ENCODE results near the gene NCMAP.
"Not testable (repeated sequence)": the region's sequence is repeated elsewhere in the genome, so short reads cannot be mapped to it uniquely, and the experiment has no call there.

The NCMAP gene, protein sequence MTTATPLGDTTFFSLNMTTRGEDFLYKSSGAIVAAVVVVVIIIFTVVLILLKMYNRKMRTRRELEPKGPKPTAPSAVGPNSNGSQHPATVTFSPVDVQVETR

DNA sequence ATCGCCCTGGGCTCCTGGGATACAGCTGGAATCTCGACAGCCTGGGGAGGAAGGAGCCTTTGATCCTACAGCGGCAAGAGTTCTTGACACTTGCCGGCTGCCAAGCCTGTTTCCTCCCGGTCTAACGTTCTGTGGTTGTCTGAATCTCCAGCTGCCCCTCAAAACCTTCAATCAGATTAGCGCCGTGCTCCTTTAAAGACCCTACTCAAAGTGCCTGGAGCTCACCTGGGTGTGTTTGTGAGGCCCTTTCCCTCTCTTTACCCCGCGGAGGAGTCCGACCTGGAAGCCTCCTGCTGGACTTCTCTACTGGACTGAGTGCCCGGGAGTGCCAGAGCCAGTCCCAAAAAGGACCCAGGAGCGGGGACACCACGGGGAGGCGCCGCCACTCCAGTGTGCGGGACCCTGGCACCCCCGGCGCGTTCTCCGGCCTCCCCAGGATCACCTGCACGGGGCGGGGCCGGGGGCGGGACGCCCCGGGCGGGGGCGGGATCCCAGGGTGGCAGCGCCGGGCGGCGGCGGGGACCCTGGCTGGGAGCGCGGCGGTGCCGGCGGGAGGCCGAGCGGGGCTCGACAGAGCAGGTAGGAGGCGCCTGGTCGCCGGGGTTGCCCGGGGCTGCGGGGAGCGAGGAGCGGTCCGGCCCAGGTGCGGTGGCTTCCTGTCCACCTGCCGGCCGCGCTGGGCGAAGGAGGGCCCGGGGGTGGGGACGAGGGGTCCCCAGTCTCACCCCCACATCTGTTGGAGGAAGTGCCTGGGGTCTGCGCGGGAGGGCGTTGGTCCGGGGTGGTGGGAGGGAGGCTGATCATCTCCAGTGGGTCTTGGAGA lies at the start of gene NCMAP:
TSS of gene NCMAP (plus strand) at position 497 of the 823 bp plus-strand sequence. CDS start 39,344 bp downstream, outside the sequence.
- peak; percentile 59 for DNase-seq

DNA sequence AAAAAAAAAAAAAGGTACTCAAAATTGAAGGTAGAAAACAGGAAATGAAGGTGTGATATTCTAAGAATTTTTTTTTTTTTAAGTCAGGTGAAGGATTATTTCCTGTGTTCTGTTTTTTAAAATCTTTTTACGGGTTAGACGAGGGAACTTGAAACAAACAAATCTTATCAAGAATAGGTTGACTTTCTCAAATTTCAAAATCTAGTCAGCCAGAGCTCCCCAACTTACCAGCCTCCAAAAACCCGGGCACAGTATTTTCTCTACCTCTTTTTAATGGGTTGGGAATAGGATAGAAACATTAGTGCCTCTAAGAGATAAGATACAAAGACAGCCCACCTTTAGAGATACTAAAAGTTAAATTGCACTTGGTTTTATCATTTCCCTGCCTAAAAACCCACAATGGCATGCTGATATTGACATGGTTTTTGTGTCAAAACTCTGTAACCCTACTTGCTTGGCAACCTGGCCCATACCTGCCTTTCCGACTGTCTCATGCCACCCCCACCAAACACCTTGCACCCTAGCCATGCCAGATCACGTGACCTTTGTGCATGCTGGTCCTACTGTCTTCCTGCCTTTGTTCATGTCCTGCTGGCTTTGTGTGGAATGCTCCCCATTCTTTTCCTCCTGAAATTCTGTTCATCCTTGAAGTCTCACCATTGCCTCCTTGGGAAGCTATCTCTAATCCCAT lies 49.1 kb upstream of the NCMAP start:
- no peak for DNase-seq

DNA sequence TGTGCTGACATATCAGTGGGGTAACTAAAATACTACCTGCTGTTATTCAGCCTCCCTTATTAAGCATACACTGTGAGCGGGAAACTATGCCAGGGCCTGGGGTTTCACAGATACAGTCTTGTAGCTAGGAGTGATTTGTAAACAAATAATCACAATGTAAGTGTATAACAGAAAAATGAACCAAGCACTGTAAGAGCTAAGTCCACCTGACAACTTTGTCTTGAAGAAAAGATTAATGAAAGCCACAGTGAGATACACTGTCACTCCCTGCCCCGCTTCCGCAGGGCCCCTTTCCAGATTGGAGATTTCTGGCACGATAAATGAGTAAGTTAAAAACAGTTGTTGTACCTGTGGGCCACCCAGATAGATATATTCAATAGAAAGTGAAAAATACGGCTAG lies 48.5 kb upstream of the NCMAP start:
- DNase-seq, result no peak

DNA sequence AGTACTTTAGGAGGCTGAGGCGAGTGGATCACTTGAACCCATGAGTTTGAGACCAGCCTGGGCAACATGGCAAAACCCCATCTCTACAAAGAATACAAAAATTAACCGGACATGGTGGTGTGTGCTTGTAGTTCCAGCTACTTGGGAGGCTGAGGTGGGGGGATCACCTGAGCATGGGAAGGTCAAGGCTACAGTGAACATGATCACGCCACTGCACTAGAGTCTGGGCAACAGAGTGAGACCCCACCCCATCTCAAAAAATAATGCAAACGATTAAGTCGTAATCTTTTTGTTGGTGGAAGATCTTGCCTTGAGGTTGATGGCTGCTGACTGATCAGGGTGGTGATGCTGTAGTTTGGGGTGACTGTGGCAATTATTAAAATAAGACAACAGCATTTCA lies 47.0 kb upstream of the NCMAP start:
- DNase-seq, result no peak

DNA sequence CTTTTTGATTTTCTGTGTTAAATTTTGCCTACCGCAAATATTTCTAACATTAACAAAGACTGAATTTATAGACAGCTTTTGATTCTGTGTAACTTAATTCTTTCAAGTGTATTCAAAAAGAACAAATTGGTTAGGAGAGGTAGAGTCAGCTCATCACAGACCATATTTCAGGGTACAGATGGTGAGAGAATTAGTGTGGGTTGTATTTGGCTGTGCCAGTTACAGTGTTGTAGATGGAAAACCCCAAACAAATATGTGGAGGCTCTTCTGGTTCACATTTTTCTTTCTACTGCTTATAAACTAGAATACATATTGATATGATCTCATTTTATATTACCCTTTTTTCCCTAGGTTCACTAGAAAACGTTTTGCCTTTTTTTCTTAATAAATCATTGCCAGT lies 42.2 kb upstream of the NCMAP start:
- DNase-seq, result no peak

DNA sequence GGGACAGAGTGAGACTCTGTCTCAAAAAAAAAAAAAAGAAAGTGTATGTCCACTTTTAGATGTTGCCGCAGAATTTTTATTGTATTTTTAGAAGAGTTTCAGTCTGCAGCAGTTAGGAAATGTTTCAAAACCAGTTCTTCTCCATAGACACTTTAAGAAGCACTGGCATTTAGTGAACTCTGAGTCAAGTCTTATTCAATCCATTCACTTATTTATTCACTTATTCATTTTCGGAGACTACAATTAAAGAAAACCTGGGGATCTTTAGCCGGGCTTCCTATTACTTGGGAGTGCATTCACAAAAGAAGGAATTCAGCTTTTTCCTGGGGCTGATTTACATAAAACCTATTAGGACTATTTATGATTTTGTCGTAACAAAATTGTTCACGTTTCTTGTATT lies 40.9 kb upstream of the NCMAP start:
- DNase-seq, result no peak

DNA sequence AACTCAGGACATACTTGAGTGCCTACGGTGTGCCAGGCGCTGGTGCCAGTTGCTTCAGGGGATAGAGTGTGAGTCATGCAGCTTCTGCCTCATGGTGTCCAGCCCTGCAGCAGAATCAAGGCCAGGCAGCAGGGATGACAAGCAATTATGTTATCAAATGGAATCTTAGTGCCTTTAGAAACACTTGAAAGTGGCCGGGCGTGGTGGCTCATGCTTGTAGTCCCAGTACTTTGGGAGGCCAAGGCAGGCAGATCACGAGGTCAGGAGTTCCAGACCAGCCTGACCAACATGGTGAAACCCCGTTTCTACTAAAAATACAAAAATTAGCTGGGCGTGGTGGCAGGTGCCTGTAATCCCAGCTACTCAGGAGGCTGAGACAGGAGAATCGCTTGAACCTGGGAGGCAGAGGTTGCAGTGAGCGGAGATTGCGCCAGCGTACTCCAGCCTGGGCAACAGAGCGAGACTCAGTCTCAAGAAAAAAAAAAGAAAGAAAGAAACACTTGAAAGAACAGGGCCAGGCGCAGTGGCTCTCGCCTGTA lies 40.1 kb upstream of the NCMAP start:
- DNase-seq, result not testable (repeated sequence)

DNA sequence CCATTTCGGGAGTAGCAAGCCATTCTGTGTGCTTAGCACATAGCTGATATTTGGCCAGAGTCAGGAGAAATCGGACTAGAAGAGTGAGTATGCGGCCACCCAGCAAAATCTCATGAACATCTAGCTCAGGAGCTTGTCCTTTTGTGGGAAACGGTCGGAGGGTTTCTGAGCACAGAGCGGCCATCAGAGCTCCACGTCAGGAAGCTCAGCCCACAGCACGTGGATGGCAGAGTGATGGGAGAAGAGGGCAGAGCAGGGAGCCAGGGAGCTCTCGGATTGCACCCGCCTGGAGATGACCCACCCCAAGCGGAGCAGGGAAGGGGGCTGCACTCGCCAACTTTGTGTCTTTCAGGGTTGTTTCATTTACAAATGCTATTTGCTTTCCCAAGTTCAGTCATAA lies 39.4 kb upstream of the NCMAP start:
- no peak for DNase-seq

DNA sequence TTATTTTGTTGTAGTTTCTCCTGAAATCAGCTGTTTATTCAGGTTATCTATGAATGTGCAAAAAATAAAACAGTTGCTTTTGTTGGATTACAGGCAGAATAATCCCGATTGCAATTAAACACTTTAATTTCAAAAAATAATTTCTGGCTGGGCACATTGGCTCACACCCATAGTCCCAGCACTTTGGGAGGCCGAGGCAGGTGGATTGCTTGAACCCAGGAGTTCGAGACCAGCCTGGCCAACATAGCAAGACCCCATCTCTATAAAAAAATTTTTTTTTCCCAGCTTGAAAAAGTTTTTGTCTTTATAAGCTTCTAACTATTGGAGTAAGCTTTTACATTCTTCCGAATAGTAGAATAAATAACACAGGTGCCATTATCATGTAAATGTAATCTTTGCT lies 38.0 kb upstream of the NCMAP start:
- DNase-seq, result no peak

DNA sequence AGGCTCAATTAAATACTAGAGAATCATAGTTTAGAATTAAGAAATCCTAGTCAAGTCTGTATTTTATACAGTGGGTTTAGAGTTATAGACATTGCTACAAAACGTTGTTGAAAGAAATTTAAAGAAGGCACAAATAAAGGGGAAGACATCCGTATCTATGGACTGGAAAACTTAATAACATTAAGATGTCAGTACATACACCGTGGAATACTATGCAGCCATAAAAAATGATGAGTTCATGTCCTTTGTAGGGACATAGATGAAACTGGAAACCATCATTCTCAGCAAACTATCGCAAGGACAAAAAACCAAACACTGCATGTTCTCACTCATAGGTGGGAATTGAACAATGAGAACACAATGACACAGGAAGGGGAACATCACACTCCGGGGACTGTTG lies 35.6 kb upstream of the NCMAP start:
- DNase-seq, result not testable (repeated sequence)

DNA sequence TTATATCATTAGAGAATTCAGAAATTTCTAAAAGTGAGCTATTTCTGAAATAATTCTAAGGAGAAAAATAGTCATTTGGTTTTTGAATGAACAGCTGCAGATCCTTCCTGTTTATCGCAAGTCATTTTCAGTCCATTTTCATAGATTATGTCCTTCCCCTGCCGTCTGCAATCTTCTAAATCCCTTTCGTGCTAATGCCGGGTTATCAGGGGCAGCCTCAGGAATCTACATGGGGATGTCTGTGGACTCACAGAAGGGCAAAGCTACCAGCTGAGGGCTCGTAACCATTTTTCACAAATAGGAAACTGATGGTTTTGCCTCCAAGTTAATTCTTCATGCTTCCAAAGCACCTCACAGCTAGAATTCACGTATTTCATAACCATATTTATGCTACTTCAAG lies 30.3 kb upstream of the NCMAP start:
- DNase-seq, result no peak

DNA sequence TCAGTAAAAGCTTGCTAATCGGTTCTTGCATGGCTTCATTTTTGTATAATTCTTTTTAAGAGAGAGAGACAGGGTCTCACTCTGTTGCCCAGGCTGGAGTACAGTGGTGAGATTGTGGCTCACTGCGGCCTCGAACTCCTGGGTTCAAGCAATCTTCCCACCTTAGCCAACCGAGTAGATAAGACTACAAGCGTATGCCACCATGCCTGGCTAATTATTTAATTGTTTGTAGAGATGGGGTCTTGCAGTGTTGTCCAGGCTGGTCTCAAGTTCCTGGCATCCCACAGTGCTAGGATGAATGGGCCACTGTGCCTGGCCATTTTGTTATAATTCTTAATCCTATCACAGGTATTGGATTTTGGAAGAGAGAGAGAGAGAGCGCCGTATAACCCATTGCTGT lies 29.8 kb upstream of the NCMAP start:
- DNase-seq, result no peak

DNA sequence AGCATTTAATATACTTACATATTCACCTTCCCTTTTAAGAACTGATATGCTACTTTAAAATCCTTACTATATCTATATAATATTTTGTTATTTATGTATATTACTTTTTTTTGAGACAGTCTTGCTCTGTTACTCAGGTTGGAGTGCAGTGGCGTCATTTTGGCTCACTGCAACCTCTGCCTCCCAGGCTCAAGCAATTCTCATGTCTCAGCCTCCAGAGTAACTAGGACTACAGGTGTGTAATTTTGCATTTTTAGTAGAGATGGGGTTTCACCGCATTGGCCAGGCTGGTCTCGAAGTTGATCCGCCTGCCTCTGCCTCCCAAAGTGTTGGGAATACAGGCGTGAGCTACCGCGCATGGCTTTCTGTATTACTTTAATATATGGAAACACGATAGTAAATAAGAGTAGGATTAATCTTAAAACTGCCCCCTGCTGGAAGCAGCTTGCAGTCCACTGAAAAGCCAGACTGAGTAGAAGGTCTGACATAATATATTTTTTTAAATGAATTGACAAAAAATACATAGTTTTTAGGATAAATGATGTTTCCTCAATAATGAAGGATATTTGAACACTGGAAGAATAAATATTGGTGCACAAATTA lies 28.8 kb upstream of the NCMAP start:
- DNase-seq, result peak; percentile 50

DNA sequence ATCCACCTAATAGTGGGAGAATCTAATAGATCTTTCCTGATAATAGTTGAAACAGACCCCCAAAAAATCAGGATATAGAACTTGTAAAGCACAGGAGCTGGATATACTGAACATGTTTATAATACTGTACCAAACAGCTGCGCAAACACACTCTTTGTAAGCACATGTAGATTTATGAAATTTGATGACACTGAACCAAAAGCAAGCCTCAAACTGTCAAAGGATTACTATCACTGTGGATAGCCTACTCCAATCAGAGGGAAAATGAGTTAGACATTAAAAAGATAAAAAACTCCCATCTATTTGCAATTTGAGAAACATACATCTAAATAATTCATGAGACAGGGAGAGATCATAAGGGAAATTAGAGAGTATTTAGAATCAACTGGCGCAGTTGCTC lies 27.1 kb upstream of the NCMAP start:
- DNase-seq, result no peak

DNA sequence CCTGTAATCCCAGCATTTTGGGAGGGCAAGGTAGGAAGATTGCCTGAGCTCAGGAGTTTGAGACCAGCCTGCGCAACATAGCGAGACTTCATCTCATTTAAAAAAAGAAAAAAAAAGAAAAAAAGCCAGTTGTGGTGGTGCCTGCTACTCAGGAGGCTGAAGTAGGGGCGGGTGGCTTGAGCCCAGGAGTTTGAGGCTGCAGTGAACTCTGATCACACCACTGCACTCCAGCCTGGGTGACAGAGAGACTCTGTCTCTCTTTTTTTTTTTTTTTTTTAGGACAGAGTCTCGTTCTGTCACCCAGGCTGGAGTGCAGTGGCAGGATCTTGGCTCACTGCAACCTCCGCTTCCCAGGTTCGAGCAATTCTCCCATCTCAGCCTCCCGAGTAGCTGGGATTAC lies 26.6 kb upstream of the NCMAP start:
- DNase-seq, result not testable (repeated sequence)

DNA sequence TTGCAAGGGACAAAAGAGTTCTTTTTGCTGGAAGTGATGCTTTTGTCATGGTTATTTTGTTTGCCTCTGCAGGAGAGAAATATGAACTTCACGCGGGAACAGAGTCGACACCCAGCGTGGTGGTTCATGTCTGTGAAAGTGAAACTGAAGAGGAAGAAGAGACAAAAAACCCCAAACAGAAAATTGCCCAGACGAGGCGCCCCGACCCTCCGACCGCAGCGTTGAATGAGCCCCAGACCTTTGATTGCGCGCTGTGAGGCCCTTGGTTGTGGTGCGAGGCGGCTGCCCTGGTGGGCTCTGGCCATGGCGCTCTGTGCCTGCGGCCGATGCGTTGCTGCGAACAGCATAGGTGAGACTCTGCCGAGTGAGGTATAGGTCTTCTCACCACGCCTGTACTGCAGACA lies 20.9 kb upstream of the NCMAP start:
- peak; percentile 69 for DNase-seq

DNA sequence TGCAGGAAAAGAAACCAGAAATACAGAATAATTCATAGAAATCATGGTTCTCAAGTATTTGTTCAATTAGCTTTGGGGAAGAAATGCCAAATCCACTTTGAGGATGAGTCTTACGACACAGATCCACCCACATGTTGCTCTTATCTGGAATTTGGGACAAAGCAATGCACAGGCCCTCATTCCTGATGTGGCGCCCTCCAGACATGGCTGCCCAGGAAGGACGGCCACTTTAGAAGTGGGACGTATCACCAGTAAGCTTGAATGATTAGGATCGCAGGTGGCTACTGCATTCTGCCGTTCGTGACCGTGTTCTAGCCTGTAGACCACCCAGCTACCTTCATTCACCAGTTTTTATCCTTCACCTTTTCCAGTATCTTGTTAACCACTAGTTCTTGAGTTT lies 20.1 kb upstream of the NCMAP start:
- DNase-seq, result no peak

DNA sequence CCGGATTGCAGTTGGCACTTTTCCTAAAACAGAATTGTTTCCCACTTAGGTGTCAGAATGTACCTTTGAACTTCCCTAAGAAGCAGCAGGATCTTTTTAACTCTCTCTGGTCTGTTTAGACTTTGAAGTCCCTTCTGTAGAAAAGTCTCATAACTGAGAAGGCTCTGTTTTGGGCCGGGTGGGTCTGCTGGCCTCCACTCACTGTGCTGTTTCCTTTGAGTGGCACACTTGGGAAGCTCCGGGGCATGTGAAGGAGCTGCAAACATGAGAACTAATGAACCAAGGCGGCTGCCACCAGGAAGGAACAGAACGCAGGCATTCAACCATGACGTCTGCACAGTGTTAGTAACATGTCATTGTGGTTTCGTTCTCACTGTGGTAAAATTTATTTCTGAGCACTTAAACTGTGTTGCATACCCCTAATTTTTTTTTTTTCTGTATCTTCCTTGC lies 19.5 kb upstream of the NCMAP start:
- DNase-seq, result peak; percentile 53

DNA sequence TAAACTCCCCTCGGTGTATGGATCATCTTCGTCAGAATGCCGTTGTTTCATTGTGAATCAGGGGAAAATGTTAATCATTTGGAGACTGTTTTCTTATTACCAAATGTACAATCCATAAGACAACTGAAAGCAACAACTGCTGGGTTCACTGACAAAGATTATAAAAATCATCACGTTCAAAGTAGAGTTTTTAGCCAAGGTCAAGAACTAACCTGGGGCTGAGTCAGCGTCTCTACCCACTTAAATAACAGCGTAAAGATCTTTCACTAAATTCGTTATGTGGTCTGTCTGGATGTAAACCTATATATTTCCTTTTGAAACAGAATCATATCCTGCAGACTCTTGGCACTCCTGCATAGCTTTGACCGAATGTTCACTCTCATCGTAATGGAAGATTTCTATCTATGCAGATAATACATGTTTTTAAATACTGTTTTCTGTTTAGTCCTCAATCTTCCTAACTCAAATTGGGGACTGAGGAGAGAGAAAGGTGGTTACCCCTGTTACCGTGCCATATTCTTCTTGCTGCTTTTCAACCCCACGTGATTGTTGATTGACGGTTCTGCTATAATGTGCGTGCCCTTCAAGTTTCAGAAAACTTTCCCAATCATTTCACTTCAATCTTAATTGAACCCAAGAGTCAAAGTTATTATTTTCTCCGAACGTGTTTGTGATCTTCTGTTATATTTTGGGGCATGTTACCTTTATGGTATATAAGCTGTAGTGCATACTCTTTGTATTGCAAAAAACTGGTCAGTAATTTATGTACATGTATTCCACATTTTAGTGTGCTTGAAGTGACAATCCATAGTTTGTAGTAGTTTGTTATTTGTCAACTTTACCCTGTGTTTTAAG lies 15.6 kb upstream of the NCMAP start:
- DNase-seq, result no peak

DNA sequence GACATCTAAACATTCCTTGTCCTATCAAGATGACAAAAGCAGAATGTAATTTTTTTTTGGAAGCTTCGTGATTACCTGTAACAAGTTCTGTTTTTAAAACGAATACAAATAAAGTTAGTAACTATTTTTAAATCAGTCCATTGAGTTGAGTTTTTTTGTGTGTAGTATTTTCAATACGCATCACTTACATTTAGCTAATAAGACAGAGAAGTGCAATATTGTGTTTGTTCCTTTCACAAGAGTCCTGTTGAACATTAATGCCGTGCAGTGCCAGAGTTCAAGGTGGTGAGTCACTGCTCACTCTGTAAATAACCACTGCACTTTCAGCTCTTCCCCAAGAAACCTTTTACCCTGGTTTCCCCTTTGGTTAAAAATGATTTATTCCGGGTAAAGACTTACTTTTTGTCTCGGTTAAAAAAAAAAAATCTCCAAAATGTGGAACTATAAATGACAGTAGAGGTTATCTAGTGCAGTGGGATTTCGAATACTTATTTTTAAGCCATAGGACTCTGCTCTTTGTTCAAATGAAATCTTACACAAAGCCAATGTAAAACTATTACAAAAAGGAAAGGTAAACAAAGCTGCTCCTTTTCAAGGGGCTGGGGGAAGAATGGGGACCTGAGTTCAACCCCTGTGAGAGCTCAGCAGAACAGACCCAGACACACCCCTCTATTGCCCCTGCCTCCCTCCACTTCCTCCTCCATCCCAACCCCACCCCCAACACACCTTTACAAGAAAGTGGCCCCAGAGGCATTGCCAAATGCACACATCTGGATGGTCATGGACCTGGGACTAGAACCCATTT lies 14.8 kb upstream of the NCMAP start:
- peak; percentile 32 for DNase-seq

DNA sequence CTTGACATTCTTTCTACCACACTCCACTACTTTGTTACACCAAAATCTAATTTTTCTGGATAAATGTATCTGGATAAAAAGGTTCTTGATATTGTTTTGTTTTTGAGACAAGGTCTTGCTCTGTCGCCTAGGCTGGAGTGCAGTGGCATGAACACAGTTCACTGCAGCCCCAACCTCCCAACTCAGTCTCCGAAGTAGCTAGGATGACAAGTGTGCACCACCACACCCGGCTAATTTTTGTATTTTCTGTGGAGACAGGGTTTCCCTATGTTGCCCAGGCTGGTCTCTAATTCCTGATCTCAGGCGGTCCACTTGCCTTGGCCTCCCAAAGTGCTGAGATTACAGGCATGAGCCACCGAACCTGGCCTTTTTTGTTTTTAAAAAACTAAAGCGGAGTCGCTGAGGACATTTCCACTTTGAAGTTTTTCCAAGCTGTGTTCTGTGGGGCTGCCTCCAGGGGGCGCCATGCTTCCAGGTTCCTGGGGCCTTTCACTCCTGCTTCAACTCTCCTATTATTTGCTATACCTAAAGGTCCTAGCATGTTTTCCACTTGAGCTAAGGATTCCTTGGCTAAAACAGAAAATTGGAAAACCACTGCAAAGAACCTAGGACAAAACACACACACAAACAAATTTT lies 14.1 kb upstream of the NCMAP start:
- peak; percentile 28 for DNase-seq
